ENCODE data around the gene IL12RB2.

DNA sequence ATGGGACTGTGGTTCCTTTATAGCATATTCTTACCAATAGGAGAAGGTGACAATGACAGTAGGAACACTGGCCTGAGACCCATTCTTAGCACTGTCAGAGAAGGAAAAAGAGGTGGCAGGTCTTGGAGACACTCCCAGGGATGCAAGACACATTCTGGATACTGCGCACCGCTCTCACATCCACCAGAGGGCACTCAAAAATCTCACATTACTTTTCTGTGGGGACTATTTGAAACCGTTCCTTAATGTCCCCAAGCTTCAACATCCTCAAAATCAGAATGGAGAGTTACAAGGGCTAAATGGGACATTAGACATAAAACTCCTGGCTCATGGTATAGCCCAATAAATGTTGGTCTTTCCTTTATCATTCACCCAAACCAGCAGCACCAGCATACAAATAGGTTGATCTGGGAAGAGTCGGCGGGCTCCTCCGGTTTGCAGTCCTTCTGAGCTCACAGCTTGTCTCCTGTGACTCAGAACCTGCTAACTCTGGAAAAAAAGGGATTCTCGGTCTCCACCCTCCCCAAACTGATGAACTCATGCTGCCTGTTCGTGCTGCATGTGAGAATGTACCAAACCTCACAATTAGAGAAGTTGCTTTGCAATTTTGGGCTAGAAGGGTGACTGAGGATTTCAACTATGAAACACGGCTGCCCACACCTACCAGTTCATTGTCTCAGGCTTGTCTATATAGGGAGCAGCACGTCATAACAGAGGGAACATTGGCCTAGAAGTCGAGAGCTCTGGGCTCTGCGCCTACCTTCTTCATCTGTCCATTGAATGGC, 40.2 kb downstream of the IL12RB2 start:
- TF ChIP-seq POLR2A (IDR thresholded peaks at IDR 0.05; ENCODE audit: low read depth, low read length): no peak
- no peak for TF ChIP-seq CBFB (IDR thresholded peaks at IDR 0.05; ENCODE audit: low read depth)
- no peak for TF ChIP-seq YY1 (IDR thresholded peaks at IDR 0.05; ENCODE audit: low read depth, low read length)
- TF ChIP-seq, protein P1, sequence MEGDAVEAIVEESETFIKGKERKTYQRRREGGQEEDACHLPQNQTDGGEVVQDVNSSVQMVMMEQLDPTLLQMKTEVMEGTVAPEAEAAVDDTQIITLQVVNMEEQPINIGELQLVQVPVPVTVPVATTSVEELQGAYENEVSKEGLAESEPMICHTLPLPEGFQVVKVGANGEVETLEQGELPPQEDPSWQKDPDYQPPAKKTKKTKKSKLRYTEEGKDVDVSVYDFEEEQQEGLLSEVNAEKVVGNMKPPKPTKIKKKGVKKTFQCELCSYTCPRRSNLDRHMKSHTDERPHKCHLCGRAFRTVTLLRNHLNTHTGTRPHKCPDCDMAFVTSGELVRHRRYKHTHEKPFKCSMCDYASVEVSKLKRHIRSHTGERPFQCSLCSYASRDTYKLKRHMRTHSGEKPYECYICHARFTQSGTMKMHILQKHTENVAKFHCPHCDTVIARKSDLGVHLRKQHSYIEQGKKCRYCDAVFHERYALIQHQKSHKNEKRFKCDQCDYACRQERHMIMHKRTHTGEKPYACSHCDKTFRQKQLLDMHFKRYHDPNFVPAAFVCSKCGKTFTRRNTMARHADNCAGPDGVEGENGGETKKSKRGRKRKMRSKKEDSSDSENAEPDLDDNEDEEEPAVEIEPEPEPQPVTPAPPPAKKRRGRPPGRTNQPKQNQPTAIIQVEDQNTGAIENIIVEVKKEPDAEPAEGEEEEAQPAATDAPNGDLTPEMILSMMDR (IDR thresholded peaks at IDR 0.05 in 2 of 3, conservative IDR thresholded peaks at IDR 0.05 in 1 of 3; ENCODE audit: control insufficient read depth in 2 of 3, extremely low read depth in 1 of 3, insufficient read depth in 1 of 3, low read depth in 3 of 3, low read length in 3 of 3): peak; percentile 62 to 70 (median 68)
- TF ChIP-seq, protein P2, sequence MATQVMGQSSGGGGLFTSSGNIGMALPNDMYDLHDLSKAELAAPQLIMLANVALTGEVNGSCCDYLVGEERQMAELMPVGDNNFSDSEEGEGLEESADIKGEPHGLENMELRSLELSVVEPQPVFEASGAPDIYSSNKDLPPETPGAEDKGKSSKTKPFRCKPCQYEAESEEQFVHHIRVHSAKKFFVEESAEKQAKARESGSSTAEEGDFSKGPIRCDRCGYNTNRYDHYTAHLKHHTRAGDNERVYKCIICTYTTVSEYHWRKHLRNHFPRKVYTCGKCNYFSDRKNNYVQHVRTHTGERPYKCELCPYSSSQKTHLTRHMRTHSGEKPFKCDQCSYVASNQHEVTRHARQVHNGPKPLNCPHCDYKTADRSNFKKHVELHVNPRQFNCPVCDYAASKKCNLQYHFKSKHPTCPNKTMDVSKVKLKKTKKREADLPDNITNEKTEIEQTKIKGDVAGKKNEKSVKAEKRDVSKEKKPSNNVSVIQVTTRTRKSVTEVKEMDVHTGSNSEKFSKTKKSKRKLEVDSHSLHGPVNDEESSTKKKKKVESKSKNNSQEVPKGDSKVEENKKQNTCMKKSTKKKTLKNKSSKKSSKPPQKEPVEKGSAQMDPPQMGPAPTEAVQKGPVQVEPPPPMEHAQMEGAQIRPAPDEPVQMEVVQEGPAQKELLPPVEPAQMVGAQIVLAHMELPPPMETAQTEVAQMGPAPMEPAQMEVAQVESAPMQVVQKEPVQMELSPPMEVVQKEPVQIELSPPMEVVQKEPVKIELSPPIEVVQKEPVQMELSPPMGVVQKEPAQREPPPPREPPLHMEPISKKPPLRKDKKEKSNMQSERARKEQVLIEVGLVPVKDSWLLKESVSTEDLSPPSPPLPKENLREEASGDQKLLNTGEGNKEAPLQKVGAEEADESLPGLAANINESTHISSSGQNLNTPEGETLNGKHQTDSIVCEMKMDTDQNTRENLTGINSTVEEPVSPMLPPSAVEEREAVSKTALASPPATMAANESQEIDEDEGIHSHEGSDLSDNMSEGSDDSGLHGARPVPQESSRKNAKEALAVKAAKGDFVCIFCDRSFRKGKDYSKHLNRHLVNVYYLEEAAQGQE (IDR thresholded peaks at IDR 0.05; ENCODE audit: low read depth, low read length): no peak
- no peak for TF ChIP-seq RCOR1 (conservative IDR thresholded peaks at IDR 0.05; ENCODE audit: low read depth, low read length)
- TF ChIP-seq, protein P3, sequence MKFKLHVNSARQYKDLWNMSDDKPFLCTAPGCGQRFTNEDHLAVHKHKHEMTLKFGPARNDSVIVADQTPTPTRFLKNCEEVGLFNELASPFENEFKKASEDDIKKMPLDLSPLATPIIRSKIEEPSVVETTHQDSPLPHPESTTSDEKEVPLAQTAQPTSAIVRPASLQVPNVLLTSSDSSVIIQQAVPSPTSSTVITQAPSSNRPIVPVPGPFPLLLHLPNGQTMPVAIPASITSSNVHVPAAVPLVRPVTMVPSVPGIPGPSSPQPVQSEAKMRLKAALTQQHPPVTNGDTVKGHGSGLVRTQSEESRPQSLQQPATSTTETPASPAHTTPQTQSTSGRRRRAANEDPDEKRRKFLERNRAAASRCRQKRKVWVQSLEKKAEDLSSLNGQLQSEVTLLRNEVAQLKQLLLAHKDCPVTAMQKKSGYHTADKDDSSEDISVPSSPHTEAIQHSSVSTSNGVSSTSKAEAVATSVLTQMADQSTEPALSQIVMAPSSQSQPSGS (IDR thresholded peaks at IDR 0.05; ENCODE audit: low read length): no peak
- no peak for TF ChIP-seq CBX5 (IDR thresholded peaks at IDR 0.05; ENCODE audit: low read depth)
- no peak for TF ChIP-seq ZNF217 (IDR thresholded peaks at IDR 0.05)
- no peak for TF ChIP-seq JUND (IDR thresholded peaks at IDR 0.05; ENCODE audit: low read depth, low read length)
